HepG2 (cell line): ENCODE measurements around the gene ESRP2. TPM values are rescaled to one million over a fixed set of nuclear protein-coding genes. Genes with fewer than 3 reads are reported as not detected.
A peak's percentile ranks its signal among the peaks of the same experiment; 100 is the strongest.

Experiments used
- ADNP ChIP-seq: sonication (generic); formaldehyde crosslinking; IDR thresholded peaks from 2 replicates; pipeline ENCODE4 v1.4.0; 2020; ENCODE audit warnings: missing genetic modification reagents
- ARNT ChIP-seq: fragments of 450-650 bp; IDR thresholded peaks from 2 replicates; pipeline ENCODE4 v1.6.1; 2017
- BRCA1 ChIP-seq: sonication (generic); formaldehyde crosslinking; IDR thresholded peaks from 2 replicates; pipeline ENCODE4 v1.4.0; 2020; ENCODE audit warnings: missing genetic modification reagents
- CBX1 ChIP-seq: IDR thresholded peaks from one replicate; pipeline ENCODE4 v1.6.1; 2016; ENCODE audit warnings: antibody characterized with exemption, low read depth
- CREBL2 ChIP-seq: sonication (generic); formaldehyde crosslinking; IDR thresholded peaks from 2 replicates; pipeline ENCODE4 v1.8.1; 2023; ENCODE audit warnings: missing genetic modification reagents, mild to moderate bottlenecking, borderline replicate concordance
- ETV5 ChIP-seq: IDR thresholded peaks from 2 replicates; pipeline ENCODE4 v1.6.1; 2018; ENCODE audit warnings: missing biosample characterization, missing genetic modification reagents, inconsistent platforms, borderline replicate concordance
- FIP1L1 ChIP-seq: fragments of 200-400 bp; formaldehyde crosslinking; IDR thresholded peaks from 2 replicates; pipeline ENCODE4 v1.6.1; 2018; ENCODE audit warnings: low read depth, mild to moderate bottlenecking, low read length, moderate library complexity, borderline replicate concordance; ENCODE audit not compliant: insufficient read depth
- GABPB1 ChIP-seq: IDR thresholded peaks from 2 replicates; pipeline ENCODE4 v1.6.1; 2016; ENCODE audit warnings: mild to moderate bottlenecking, missing genetic modification reagents, moderate library complexity, missing compliant biosample characterization
- JUN ChIP-seq: sonication (generic); formaldehyde crosslinking; IDR thresholded peaks from 2 replicates; pipeline ENCODE4 v1.4.0; 2020; ENCODE audit warnings: mild to moderate bottlenecking, missing genetic modification reagents
- MAFK ChIP-seq, 2 experiments: IDR thresholded peaks in 1 of 2; conservative IDR thresholded peaks in 1 of 2; 2 replicates each; pipeline ENCODE4 v1.6.1; 2011; ENCODE audit warnings: improper control_type of control experiment in 2 of 2, low read length in 2 of 2
- MAX ChIP-seq: IDR thresholded peaks from 2 replicates; pipeline ENCODE4 v1.6.1; 2012; ENCODE audit warnings: inconsistent platforms
- NCOA5 ChIP-seq: sonication (generic); formaldehyde crosslinking; IDR thresholded peaks from 2 replicates; pipeline ENCODE4 v1.4.0; 2020; ENCODE audit warnings: missing genetic modification reagents
- NR2F2 ChIP-seq: IDR thresholded peaks from 2 replicates; pipeline ENCODE4 v1.6.1; 2012; ENCODE audit warnings: low read depth, inconsistent platforms, borderline replicate concordance
- PHF8 ChIP-seq: sonication (generic); formaldehyde crosslinking; IDR thresholded peaks from 2 replicates; pipeline ENCODE4 v1.5.0; 2020; ENCODE audit warnings: missing genetic modification reagents
- POLR2A ChIP-seq, 2 experiments: IDR thresholded peaks; 2 replicates each; pipeline ENCODE4 v1.6.1; 2011; ENCODE audit warnings: low read depth in 2 of 2, low read length in 2 of 2, mild to moderate bottlenecking in 1 of 2, moderate library complexity in 1 of 2; ENCODE audit not compliant: insufficient read depth in 1 of 2
- REXO4 ChIP-seq: sonication (generic); formaldehyde crosslinking; IDR thresholded peaks from 2 replicates; pipeline ENCODE4 v1.8.0; 2022; ENCODE audit warnings: missing genetic modification reagents, mild to moderate bottlenecking, borderline replicate concordance
- SATB2 ChIP-seq: sonication (generic); formaldehyde crosslinking; IDR thresholded peaks from 2 replicates; pipeline ENCODE4 v1.5.0; 2020; ENCODE audit warnings: missing genetic modification reagents
- SMAD1 ChIP-seq: sonication (generic); formaldehyde crosslinking; IDR thresholded peaks from 2 replicates; pipeline ENCODE4 v1.4.0; 2020; ENCODE audit warnings: missing genetic modification reagents, low read depth, mild to moderate bottlenecking, borderline replicate concordance
- SUZ12 ChIP-seq: fragments of 150-350 bp; IDR thresholded peaks from 2 replicates; pipeline ENCODE4 v1.6.1; 2014; ENCODE audit warnings: low read depth, low read length
- ZKSCAN1 ChIP-seq: fragments of 150-350 bp; IDR thresholded peaks from 2 replicates; pipeline ENCODE4 v1.6.1; 2014; ENCODE audit warnings: low read length
- ZNF280B ChIP-seq: sonication (generic); formaldehyde crosslinking; IDR thresholded peaks from 2 replicates; pipeline ENCODE4 v1.5.0; 2020; ENCODE audit warnings: missing genetic modification reagents, mild to moderate bottlenecking, borderline replicate concordance
- ZNF326 ChIP-seq: sonication (generic); formaldehyde crosslinking; IDR thresholded peaks from 2 replicates; pipeline ENCODE4 v1.4.0; 2020; ENCODE audit warnings: missing genetic modification reagents, borderline replicate concordance
- ZNF354B ChIP-seq: sonication (generic); formaldehyde crosslinking; IDR thresholded peaks from 2 replicates; pipeline ENCODE4 v1.8.0; 2022; ENCODE audit warnings: mild to moderate bottlenecking, missing genetic modification reagents
- ZNF382 ChIP-seq: sonication (generic); formaldehyde crosslinking; IDR thresholded peaks from 2 replicates; pipeline ENCODE4 v1.5.0; 2020; ENCODE audit warnings: missing genetic modification reagents, mild to moderate bottlenecking, borderline replicate concordance
- ZNF577 ChIP-seq: sonication (generic); formaldehyde crosslinking; IDR thresholded peaks from 2 replicates; pipeline ENCODE4 v1.4.0; 2020; ENCODE audit warnings: mild to moderate bottlenecking, low read depth, missing genetic modification reagents, borderline replicate concordance
- ZNF660 ChIP-seq: sonication (generic); formaldehyde crosslinking; IDR thresholded peaks from 2 replicates; pipeline ENCODE4 v1.5.1; 2020; ENCODE audit warnings: mild to moderate bottlenecking, low read depth, missing genetic modification reagents, borderline replicate concordance
- ZNF670 ChIP-seq: sonication (generic); formaldehyde crosslinking; IDR thresholded peaks from 2 replicates; pipeline ENCODE4 v1.8.0; 2022; ENCODE audit warnings: mild to moderate bottlenecking, missing genetic modification reagents, borderline replicate concordance
- ZNF703 ChIP-seq: sonication (generic); formaldehyde crosslinking; IDR thresholded peaks from 2 replicates; pipeline ENCODE4 v1.5.1; 2020; ENCODE audit warnings: missing genetic modification reagents, mild to moderate bottlenecking, moderate library complexity, borderline replicate concordance
- ZSCAN21 ChIP-seq: sonication (generic); formaldehyde crosslinking; IDR thresholded peaks from 2 replicates; pipeline ENCODE4 v1.8.0; 2022; ENCODE audit warnings: mild to moderate bottlenecking, missing genetic modification reagents, moderate library complexity, borderline replicate concordance
- ZSCAN5A ChIP-seq: sonication (generic); formaldehyde crosslinking; IDR thresholded peaks from 2 replicates; pipeline ENCODE4 v1.8.0; 2022; ENCODE audit warnings: mild to moderate bottlenecking, missing genetic modification reagents, borderline replicate concordance
- polyA plus RNA-seq, 8 experiments: library from polyadenylated mRNA; depleted of rRNA in 3 of 8; stranded (reverse) in 7 of 8; unstranded in 1 of 8; fragments of >200 nt; fragmentation: Illumina TruSeq in 4 of 8; extraction: Trizol in 4 of 8; gene quantifications; 2 replicates each; pipeline versions ENCODE4 v1.2.1 to v1.2.3, GENCODE V29; 2011 to 2016; ENCODE audit warnings: low read depth in 4 of 8, missing spikeins in 1 of 8, mixed read lengths in 1 of 8; ENCODE audit not compliant: insufficient read depth in 1 of 8
- total RNA-seq, 5 experiments: library from RNA; depleted of rRNA; stranded (reverse); fragments of >200 nt; fragmentation: Illumina TruSeq; extraction: Trizol; gene quantifications; 2 replicates each; pipeline ENCODE4 v1.2.3, GENCODE V29; 2016; ENCODE audit warnings: low read depth in 1 of 5

Gene ESRP2
- total and polyA plus RNA-seq, 2 of the 13 experiments (the other 11 are each of a cell fraction or from before 2014, with no cell fraction given) = 21.1 to 32.4 TPM

- TF ChIP-seq JUN (CRISPR knock-in tag) (0 out of 2 replicates have a peak, but pooled peaks have one; percentile 4), SATB2 (CRISPR knock-in tag) (peak; percentile 51; the same call in 1 of the 2 replicates), ZNF577 (CRISPR knock-in tag) (no peak), SMAD1 (peak; percentile 68; the same call in 1 of the 2 replicates), CREBL2 (CRISPR knock-in tag) (no peak; the same call in 1 of the 2 replicates), GABPB1 (CRISPR knock-in tag) (no peak), SUZ12 (no peak), CBX1 (no peak), NR2F2 (0 out of 2 replicates have a peak, but pooled peaks have one; percentile 15), ARNT (no peak), ZNF703 (CRISPR knock-in tag) (0 out of 2 replicates have a peak, but pooled peaks have one; percentile 30), ADNP (CRISPR knock-in tag) (no peak), ZNF382 (CRISPR knock-in tag) (no peak), MAFK (conservative IDR thresholded peaks at IDR 0.05 in 1 of 2, IDR thresholded peaks at IDR 0.05 in 1 of 2; ENCODE audit: low read length in 2 of 2) (no peak), REXO4 (CRISPR knock-in tag) (0 out of 2 replicates have a peak, but pooled peaks have one; percentile 26), ZNF280B (CRISPR knock-in tag) (0 out of 2 replicates have a peak, but pooled peaks have one; percentile 20), ZKSCAN1 (no peak), FIP1L1 (no peak), ZNF670 (CRISPR knock-in tag) (0 out of 2 replicates have a peak, but pooled peaks have one; percentile 19), ZNF354B (0 out of 2 replicates have a peak, but pooled peaks have one; percentile 57), NCOA5 (CRISPR knock-in tag) (no peak), ZNF326 (CRISPR knock-in tag) (no peak), ETV5 (CRISPR knock-in tag) (no peak), ZSCAN21 (CRISPR knock-in tag) (peak; percentile 6; the same call in 1 of the 2 replicates), POLR2A (IDR thresholded peaks at IDR 0.05; ENCODE audit: insufficient read depth in 1 of 2, low read depth in 2 of 2, low read length in 2 of 2) (peak in 1 of 2 experiments; percentile 17; a peak in 1 of 4 replicates), PHF8 (peak; percentile 2; the same call in 1 of the 2 replicates), MAX (peak; percentile 8; the same call in 1 of the 2 replicates), ZSCAN5A (CRISPR knock-in tag) (0 out of 2 replicates have a peak, but pooled peaks have one; percentile 11), ZNF660 (CRISPR knock-in tag) (no peak), BRCA1 (CRISPR knock-in tag) (no peak)
Measured at GRCh38 chr16:68236826-68237242, 907 bp upstream of the ESRP2 start (continued).
